CD4-positive, alpha-beta T cell treated with Interleukin-15 for 4 hours (primary cell): ENCODE results near the gene ANKRD2.
"Not testable (repeated sequence)": the region's sequence is repeated elsewhere in the genome, so short reads cannot be mapped to it uniquely, and the experiment has no call there.

Experiments
- DNase-seq: peaks from one replicate; pipeline ENCODE4 v3.0.0-alpha.2; 2020; ENCODE audit warnings: low spot score

The ANKRD2 gene

GRCh38 chr10:97572214-97572989 is at the start of gene ANKRD2:
Gene ANKRD2, plus strand, starts transcription at chr10:97572779. Its CDS starts 10 bp downstream, at chr10:97572789.
- DNase-seq: peak; percentile 35

DNA sequence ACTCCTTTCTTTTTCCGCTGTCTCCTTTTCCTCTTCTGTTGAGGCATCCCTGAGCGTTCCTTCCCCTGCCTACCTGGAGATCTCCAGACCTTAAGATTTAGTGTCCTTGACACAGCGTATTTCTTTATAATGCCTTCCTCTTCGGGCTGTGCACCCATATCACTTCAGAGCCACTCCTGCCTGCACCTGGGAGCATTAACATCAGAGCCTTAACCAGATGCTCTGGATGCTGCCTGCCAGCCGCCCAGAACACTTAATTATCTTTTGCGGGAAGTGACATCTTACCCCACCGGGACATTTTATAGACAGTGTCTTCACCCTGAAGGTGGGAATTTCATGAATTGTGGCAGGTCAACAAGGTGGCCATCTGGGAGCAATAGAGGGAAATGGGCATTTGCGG is 49.6 kb upstream of the ANKRD2 start:
- DNase-seq: no peak

DNA sequence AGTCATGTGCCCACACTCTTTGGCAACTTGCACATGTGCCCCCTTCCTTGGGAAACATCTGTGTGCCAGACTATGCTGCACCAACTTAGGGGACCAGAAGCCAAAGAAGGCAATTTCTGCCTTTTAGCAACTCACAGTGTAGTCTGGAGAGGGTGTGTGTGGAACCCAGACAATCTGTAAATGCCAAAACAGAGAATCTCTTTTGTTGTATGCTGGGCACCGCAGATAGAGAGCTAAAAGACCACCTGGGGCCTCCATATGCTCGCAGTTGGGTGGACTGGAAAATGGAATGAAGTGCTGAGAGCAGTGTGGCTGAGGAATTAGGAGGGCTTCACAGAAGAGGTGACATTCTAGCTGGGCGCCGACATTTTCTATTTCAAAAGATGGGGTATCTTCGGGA is 47.5 kb upstream of the ANKRD2 start:
- no peak for DNase-seq

GRCh38 chr10:97525683-97526110 is 46.9 kb upstream of the ANKRD2 start:
- no peak for DNase-seq

GRCh38 chr10:97528876-97529275 is 43.7 kb upstream of the ANKRD2 start:
- DNase-seq: not testable (repeated sequence)

GRCh38 chr10:97529685-97530465 is 42.7 kb upstream of the ANKRD2 start:
- DNase-seq: no peak

DNA sequence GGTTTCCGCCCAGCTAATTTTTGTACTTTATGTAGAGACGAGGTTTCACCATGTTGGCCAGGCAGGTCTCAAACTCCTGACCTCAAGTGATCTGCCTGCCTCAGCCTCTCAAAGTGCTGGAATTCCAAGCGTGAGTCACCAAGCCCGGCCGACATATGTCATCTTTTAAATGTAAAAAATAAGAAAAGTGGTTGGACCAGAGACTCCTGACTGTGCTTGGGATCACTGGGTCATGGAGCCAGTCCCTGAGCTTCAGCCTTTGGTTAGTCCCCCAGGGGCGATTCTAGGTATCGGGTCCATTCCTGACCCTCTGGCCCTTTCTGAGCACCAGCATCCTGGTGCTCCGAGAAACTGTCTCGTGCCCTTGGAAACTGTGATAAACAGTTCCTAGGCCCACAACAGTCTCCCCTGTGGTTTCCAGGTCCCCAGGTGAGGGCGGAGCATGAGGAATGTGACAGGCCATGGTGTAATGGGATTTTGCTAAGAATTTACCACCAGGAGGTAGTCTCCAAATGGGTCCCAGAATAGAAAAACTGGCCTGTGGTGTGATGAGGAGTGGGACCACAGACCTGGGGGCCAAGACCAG is 41.1 kb upstream of the ANKRD2 start:
- no peak for DNase-seq

GRCh38 chr10:97532935-97533671 is 39.5 kb upstream of the ANKRD2 start:
- no peak for DNase-seq

DNA sequence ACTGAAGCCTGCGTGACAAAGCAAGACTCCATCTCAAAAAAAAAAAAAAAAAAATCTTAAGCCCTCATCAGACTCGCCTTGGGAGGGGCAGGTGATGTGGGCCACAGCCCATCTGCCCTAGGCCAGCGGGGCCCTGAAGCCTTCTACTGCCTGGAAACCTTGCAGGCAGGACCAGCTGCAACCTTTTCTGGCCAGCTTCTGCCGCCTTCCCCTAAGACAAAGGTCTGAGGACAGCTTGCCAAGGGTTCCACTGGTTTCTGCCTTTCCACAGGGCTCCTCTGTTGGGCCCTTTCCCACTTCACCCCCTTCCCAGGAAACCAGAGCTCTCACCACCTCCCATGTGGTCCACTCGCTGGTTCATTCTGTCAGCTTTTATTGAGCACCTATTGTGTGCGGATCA is 38.7 kb upstream of the ANKRD2 start:
- DNase-seq: no peak

DNA sequence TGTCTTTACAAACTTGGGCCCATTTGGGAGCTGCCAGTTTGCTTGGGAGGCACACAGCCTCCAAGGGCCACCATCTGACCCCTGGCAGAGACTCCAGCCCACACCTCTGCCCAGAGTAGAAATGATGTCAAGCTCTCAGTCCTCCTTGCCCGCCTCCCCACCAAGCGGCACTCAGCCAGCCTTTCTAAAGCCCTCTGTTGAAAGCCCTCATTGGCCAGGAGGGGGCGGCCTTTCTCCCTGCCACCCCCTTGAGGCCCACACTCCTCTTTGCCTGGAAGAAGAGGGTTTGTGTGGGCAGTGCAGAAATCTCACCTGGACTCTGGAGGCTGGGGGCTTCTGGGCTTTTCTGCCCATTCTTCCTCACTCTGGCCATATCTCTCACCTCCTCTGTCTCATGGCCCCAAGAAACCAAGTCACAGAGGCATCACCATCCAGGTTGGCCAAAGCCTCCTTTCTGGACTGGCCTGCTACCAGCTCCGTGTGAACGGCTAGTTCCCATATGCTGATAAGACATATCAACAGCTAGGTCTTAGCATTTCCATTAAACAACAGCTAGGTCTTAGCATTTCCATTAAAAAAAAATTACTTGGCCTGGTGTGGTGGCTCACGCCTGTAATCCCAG is 37.7 kb upstream of the ANKRD2 start:
- DNase-seq: peak; percentile 11

GRCh38 chr10:97537186-97537869 is 35.3 kb upstream of the ANKRD2 start:
- DNase-seq: no peak

DNA sequence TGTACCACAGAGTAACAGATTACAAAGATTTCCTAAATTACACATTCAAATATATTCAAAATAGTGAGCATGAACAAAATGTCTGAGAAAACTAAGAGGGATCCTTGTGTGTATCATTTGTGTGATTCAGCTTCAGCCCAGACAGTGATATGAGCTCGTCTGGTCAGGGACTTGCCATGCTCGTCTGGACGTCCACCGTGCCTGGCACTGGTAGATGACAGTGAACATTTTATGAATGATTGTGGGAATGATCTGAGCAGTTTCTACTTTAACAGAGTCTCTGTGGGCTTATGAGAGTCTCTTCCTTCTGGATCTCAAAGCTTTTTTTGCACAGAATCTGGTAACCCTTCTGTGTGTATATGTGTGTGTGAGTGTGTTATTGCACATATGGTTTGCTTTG is 34.2 kb upstream of the ANKRD2 start:
- DNase-seq: no peak

GRCh38 chr10:97538839-97539238 is 33.7 kb upstream of the ANKRD2 start:
- DNase-seq: no peak

GRCh38 chr10:97539523-97540200 is 32.9 kb upstream of the ANKRD2 start:
- DNase-seq: no peak

DNA sequence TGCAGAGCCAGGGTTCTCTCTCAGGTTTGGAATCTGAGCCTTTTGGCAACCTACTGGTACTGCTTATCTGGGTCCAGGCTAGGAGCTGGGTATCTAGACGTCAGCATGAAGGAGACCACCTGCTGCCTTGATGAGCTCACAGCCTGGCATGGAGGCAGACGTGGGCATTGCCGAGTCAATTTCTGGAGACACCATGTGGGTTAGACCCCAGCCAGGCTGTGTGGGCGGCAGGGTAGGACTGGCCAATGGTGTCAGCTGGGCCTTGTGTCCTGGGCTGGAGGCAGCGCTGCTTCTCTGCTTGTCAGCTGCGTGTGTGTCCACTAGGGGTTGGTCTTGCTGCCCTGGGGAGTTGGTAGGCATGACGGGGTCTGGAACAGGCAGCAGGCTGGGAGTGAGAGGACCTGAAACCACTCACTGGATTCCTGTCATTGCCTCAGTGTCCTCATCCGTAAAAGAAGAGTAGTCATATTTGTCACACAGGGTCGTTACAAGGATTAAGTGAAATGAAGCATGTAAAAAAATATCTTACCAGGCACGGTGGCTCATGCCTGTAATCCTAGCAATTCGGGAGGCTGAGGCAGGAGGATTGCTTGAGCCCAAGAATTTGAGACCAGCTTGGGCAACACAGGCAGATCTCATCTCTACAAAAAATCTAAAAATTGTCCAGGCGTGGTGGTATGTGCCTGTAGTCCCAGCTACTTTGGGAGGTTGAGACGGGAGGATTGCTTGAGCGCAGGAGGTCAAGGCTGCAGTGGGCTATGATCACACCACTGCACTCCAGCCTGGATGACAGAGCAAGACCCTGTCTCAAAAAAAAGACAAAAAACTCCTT is 31.7 kb upstream of the ANKRD2 start:
- no peak for DNase-seq

DNA sequence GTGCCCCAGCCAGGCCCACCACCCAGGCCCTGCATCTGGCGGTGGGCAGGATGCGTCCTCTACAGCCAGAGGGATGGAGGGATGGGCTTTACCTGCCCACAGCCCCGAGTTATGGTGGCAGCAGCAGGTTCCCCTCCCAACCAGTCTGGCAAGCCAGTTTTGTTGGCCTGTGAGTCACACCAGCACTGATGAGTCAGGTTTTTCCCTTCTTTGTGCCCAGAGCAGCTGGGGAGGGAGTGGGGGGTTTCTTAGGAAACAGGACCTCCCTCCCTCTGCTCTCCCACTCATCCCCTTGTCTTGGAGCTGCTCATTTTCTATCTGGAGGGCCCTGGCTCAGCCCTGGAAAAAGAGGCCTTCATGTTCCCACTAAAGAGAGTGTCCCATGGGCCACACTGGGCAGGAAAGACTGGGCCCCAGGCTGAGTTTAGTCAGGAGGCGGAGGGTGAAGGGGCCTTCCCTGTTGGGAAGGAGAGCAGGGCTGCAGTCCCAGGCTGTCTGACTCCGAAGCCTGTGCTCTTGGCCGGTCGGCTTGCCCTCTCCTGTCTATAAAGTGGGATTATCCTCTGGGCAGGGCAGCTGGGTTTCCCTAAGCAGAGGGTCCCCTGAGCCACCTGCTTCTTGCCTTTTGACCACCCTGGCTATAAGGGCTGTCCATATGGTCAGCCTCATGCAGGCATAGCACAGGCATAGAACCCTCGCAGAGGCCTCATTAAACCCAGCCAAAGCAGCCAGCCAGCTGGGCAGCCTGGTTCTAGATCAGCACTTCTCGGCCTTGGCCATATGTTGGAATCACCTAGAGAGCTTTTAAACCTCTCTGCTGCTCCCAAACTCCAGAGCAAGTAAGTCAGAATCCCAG is 30.2 kb upstream of the ANKRD2 start:
- DNase-seq: no peak

- peak; percentile 20 for DNase-seq
Measured at GRCh38 chr10:97543025-97543546, 29.5 kb upstream of the ANKRD2 start.

GRCh38 chr10:97546456-97547270 is 25.9 kb upstream of the ANKRD2 start:
- no peak for DNase-seq
